Gastroesophageal sphincter (tissue), 4 donors: ENCODE data around the gene TTLL8. TPM values are rescaled to one million over a fixed set of nuclear protein-coding genes. Genes with fewer than 3 reads are reported as not detected.
"Not testable (repeated sequence)": the region's sequence is repeated elsewhere in the genome, so short reads cannot be mapped to it uniquely, and the experiment has no call there.

ENCODE experiments used
- ATAC-seq: fragments of 150-250 bp; one replicate; pipeline ENCODE4 v1.9.1; 2016; ENCODE audit warnings: mild to moderate bottlenecking, moderate library complexity
- H3K27ac ChIP-seq, 4 donors: fragments of 200-600 bp; sonication (generic) in 3 of 4; 1 replicate in 3 of 4; 2 replicates in 1 of 4; pipeline ENCODE4 v1.5.1; 2016 to 2019
- H3K27me3 ChIP-seq: fragments of 200-600 bp; sonication (generic); one replicate; pipeline ENCODE4 v1.5.1; 2019
- H3K36me3 ChIP-seq, 2 donors: fragments of 200-600 bp; sonication (generic); one replicate each; pipeline ENCODE4 v1.5.1; 2019; ENCODE audit warnings: control low read depth in 1 of 2
- H3K4me1 ChIP-seq, 3 donors: fragments of 200-600 bp; sonication (generic); 1 replicate in 2 of 3; 2 replicates in 1 of 3; pipeline ENCODE4 v1.5.1; 2016 to 2019; ENCODE audit warnings: control low read depth in 2 of 3
- H3K4me3 ChIP-seq, 2 donors: fragments of 200-600 bp; sonication (generic); one replicate each; pipeline ENCODE4 v1.5.1; 2019; ENCODE audit warnings: mild to moderate bottlenecking in 1 of 2, moderate library complexity in 1 of 2
- H3K9me3 ChIP-seq, 3 donors: fragments of 200-600 bp; sonication (generic); one replicate each; pipeline ENCODE4 v1.5.1; 2017 to 2019; ENCODE audit warnings: control low read depth in 2 of 3
- EP300 ChIP-seq: sonication (generic); formaldehyde crosslinking; IDR thresholded peaks from one replicate; pipeline ENCODE4 v1.6.1; 2017; ENCODE audit warnings: antibody characterized with exemption, mild to moderate bottlenecking
- POLR2A ChIP-seq, 2 donors: fragments of 450-650 bp; IDR thresholded peaks; one replicate each; pipeline ENCODE4 v1.6.1; 2017; ENCODE audit warnings: antibody characterized with exemption in 2 of 2, mild to moderate bottlenecking in 2 of 2, moderate library complexity in 1 of 2
- POLR2AphosphoS5 ChIP-seq: sonication (generic); formaldehyde crosslinking; IDR thresholded peaks from one replicate; pipeline ENCODE4 v1.6.1; 2017; ENCODE audit warnings: antibody characterized with exemption
- WGBS, 2 donors: methylation state at CpG; one replicate each; pipeline ENCODE4 v1.1.5; 2018; ENCODE audit warnings: low coverage in 1 of 2; 5-methylcytosine and 5-hydroxymethylcytosine counted together
- total RNA-seq, 4 donors: library from RNA; depleted of rRNA; stranded (reverse); fragments of >200 nt; gene quantifications; one replicate each; pipeline ENCODE4 v1.1.0, GENCODE V29; 2016
- TF ChIP-seq, protein P1 (sequence below), 4 experiments: fragments of 200-600 bp in 2 of 4; fragments of 450-650 bp in 2 of 4; sonication (generic) in 1 of 4; IDR thresholded peaks; one replicate each; pipeline ENCODE4 v1.5.1; 2017 to 2019; ENCODE audit warnings: antibody characterized with exemption in 4 of 4, mild to moderate bottlenecking in 2 of 4, moderate library complexity in 2 of 4

Gene TTLL8
- total RNA-seq, 4 donors from 2014 or later = not detected

DNA sequence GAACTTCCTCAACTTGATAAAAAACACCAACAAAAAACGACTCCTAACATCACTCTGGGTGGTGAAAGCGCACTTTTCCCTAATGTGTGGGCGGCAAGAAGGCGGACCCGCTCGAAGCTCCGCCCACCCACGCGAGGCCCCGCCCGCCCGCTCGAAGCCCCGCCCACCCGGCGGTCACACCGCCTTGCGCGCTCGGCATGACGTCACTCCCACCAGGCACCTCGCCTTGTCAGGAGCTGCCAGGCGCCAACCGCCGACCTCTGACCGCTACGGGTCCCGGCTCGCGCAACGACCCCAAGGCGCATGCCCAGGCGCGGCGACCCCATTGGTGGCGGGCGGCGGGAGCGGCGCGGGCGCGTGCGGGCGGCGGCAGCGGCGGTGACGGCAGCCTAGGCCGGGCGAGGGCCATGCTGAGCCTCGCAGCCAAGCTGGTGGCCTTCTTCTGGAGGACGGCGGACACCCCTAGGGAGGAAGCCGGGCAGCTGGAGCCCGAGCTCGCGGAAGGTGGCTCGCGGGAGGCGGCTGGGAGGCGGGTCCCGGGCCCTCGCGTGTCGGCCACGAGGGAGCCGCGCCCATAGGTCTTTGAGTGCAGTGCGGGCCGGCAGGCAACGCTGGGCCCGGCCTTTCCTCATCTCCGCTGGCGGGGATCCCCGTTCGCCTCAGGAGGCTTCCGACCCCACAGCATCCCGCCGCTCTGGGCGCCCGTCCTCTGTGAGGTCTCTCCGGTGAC lies 31.7 kb upstream of the TTLL8 start, which contains the start of gene MOV10L1:
TSS of gene MOV10L1 (plus strand) at position 325 of the 730 bp plus-strand sequence. CDS start at position 408, 83 bp downstream.
- H3K4me3 ChIP-seq = no peak within 1 kb of the TSS
- no peaks in the 10 kb centered on the region for H3K4me1 ChIP-seq
- 42 to 44% methylated on average over 3 to 27 of the region's 83 CpGs for WGBS, 2 donors
- TF ChIP-seq, protein P1, sequence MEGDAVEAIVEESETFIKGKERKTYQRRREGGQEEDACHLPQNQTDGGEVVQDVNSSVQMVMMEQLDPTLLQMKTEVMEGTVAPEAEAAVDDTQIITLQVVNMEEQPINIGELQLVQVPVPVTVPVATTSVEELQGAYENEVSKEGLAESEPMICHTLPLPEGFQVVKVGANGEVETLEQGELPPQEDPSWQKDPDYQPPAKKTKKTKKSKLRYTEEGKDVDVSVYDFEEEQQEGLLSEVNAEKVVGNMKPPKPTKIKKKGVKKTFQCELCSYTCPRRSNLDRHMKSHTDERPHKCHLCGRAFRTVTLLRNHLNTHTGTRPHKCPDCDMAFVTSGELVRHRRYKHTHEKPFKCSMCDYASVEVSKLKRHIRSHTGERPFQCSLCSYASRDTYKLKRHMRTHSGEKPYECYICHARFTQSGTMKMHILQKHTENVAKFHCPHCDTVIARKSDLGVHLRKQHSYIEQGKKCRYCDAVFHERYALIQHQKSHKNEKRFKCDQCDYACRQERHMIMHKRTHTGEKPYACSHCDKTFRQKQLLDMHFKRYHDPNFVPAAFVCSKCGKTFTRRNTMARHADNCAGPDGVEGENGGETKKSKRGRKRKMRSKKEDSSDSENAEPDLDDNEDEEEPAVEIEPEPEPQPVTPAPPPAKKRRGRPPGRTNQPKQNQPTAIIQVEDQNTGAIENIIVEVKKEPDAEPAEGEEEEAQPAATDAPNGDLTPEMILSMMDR (IDR thresholded peaks at IDR 0.05) = no peak
- TF ChIP-seq EP300 = no peak
- no peak for TF ChIP-seq POLR2A (IDR thresholded peaks at IDR 0.05)
- no peak for TF ChIP-seq POLR2AphosphoS5
- H3K36me3 ChIP-seq = no peaks in the 10 kb centered on the region
- H3K27me3 ChIP-seq = peaks cover 55% of the 10 kb centered on the region
- H3K27ac ChIP-seq = no peak within 1 kb of the TSS
- no peak for ATAC-seq
- peaks cover 0 to 17% (median 0%) of the 10 kb centered on the region in 3 donors for H3K9me3 ChIP-seq

DNA sequence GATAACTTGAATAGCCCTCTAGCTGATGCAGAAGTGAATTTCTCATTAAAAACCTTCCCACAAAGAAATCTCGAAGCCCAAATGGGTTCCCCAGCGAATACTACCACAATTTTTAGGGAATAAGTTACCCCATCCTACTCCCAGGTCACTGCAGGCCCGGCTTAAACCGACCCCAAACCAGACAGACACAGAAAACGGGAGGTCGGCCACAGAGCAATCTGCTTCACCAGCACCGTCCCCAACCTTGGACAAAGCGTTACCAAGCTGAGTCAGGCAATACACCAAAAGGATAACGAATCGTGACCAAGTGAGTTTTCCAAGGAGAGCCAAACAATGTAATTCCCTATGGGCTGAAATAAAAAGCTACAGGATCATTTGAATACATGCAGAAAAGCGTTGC lies 31.1 kb upstream of the TTLL8 start:
- Histone ChIP-seq H3K4me1 (no peaks in the 10 kb centered on the region), H3K27ac (no peak overlapping the region), H3K27me3 (peaks cover 59% of the 10 kb centered on the region), H3K36me3 (no peaks in the 10 kb centered on the region), H3K9me3 (peaks cover 0 to 17% (median 0%) of the 10 kb centered on the region in 3 donors), H3K4me3 (no peak overlapping the region)
- TF ChIP-seq POLR2AphosphoS5 (no peak), POLR2A (IDR thresholded peaks at IDR 0.05) (no peak)
- TF ChIP-seq, protein P1 (IDR thresholded peaks at IDR 0.05) = no peak
- WGBS, 2 donors = 86 to 92% methylated on average over 6 to 7 of the region's 11 CpGs
- no peak for ATAC-seq

DNA sequence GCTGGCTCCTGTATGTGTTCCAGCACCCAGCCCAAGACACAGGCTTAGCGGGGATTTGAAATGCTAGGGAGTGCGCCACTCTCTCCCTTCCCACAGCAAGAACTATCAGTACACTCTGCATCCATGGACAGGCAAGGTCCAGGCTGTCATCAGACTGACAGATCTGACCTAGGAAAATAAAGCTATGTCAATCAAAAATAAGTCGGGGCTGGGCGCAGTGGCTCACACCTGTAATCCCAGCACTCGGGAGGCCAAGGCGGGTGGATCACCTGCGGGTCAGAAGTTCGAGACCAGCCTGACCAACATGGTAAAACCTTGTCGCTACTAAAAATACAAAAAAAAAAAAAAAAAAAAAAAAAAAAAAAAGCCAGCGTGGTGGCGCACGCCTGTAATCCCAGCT lies 30.0 kb upstream of the TTLL8 start:
- no peak for TF ChIP-seq POLR2AphosphoS5
- TF ChIP-seq POLR2A (IDR thresholded peaks at IDR 0.05) = no peak
- TF ChIP-seq, protein P1 (IDR thresholded peaks at IDR 0.05) = no peak
- TF ChIP-seq EP300 = no peak

DNA sequence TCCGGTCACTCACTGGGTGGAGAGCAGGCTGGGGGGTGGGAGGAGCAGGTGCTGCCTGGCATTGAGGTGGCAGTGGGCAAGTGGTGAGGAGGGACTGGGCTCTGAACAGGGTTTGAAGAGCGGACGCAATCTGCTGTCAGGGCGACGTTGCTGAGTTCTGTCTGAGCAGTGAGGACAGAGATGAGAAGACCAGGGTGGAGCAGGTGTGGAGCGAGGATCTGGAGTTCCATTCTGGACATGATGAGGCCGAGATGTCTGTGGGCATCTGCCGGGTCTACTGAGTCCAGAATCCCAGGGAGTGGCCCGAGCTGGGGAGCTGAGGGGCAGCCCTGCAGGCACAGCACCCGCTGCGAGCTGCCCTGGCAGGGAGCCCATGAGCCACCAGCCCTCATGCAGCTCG lies 29.5 kb upstream of the TTLL8 start:
- WGBS, 2 donors = 90% methylated on average over 6 of the region's 12 CpGs; no CpG with 5 or more reads in 1 of the 2 donors
- Histone ChIP-seq H3K4me3 (no peak overlapping the region), H3K27ac (no peak overlapping the region), H3K9me3 (peaks cover 0 to 17% (median 0%) of the 10 kb centered on the region in 3 donors), H3K27me3 (peaks cover 75% of the 10 kb centered on the region), H3K36me3 (no peaks in the 10 kb centered on the region), H3K4me1 (no peaks in the 10 kb centered on the region)
- no peak for ATAC-seq
- no peak for TF ChIP-seq EP300
- no peak for TF ChIP-seq POLR2A (IDR thresholded peaks at IDR 0.05)
- TF ChIP-seq POLR2AphosphoS5 = no peak
- TF ChIP-seq, protein P1 (IDR thresholded peaks at IDR 0.05) = no peak

More for the DNA sequence above, 30.0 kb upstream of the TTLL8 start:
- no peaks in the 10 kb centered on the region for H3K4me1 ChIP-seq
- H3K36me3 ChIP-seq = no peaks in the 10 kb centered on the region
- H3K27me3 ChIP-seq = peaks cover 70% of the 10 kb centered on the region
- H3K27ac ChIP-seq = no peak overlapping the region
- peaks cover 0 to 17% (median 0%) of the 10 kb centered on the region in 3 donors for H3K9me3 ChIP-seq
- H3K4me3 ChIP-seq = no peak overlapping the region
- no peak for ATAC-seq
- WGBS, 2 donors = 94% methylated on average over 9 of the region's 12 CpGs; no CpG with 5 or more reads in 1 of the 2 donors

DNA sequence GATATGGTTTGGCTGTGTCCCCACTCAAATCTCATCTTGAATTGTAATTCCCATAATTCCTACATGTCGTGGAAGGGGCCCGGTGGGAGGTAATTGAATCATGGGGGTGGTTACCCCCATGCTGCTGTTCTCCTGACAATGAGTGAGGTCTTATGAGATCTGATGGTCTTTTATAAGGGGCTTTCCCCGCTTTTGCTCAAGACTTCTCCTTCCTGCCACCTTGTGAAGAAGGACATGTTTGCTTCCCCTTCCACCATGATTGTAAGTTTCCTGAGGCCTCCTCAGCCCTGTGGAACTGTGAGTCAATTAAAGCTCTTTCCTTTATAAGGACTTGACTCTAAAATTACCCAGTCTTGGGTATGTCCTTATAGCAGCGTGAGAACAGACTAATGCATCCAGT lies 28.9 kb upstream of the TTLL8 start:
- ATAC-seq, H3K27ac ChIP-seq, H3K36me3 ChIP-seq, H3K4me1 ChIP-seq, H3K4me3 ChIP-seq: not testable (repeated sequence)
- 87 to 100% methylated on average over 1 to 3 of the region's 4 CpGs for WGBS, 2 donors
- Histone ChIP-seq H3K9me3 (peaks cover 0 to 17% (median 0%) of the 10 kb centered on the region in 3 donors), H3K27me3 (peaks cover 80% of the 10 kb centered on the region)
